Inferior parietal cortex (tissue), 1 donor: Measurements from ENCODE around the gene IKZF5.

Experiments used
- DNase-seq: peaks from one replicate; pipeline ENCODE4 v3.0.0-alpha.2; 2016; ENCODE audit errors: extremely low spot score

IKZF5 gene, protein sequence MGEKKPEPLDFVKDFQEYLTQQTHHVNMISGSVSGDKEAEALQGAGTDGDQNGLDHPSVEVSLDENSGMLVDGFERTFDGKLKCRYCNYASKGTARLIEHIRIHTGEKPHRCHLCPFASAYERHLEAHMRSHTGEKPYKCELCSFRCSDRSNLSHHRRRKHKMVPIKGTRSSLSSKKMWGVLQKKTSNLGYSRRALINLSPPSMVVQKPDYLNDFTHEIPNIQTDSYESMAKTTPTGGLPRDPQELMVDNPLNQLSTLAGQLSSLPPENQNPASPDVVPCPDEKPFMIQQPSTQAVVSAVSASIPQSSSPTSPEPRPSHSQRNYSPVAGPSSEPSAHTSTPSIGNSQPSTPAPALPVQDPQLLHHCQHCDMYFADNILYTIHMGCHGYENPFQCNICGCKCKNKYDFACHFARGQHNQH

DNA sequence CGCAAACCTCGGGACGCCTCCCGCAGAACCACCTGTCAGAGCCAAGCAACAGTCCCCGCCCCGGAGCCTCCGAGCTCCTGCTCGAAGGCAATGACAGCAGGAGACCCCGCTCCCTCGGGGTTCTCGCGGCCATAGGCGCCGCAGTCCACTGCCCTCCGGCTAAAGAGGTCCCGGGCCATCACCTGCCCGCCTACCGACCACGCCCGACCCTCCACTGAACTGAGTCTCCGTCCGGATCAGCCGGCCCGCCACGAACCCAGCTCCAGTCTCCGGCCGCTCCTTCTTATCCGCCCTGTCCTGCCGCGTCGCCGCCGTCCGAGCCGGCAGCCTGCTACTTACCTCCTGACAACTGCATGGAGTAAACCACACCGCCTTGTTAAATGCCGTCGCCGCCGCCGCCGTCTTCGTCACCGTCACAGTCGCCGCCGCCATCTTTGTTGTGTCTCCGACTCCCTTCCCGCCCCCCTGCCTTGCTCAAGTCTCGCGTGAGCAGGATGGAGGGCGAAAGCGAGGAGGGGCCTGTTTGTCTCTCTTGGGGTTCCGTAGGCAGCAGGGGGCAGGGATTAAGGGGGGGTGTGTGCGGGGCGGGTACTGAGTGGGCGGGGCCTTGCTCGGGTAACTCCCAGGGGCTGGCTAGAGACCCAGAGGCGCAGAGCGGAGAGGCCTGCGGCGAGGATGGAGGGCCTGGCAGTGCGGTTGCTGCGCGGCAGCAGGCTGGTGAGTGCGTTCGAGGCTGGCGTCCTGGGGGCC, at the start of gene IKZF5, which contains the start of gene ACADSB:
IKZF5 (minus strand) TSS at position 441 of the 750 bp plus-strand sequence. CDS start 10,170 bp downstream, outside the sequence.
ACADSB (plus strand) TSS at position 652 of the 750 bp plus-strand sequence; CDS start at position 676, 24 bp downstream.
- DNase-seq: peak; percentile 93

DNA sequence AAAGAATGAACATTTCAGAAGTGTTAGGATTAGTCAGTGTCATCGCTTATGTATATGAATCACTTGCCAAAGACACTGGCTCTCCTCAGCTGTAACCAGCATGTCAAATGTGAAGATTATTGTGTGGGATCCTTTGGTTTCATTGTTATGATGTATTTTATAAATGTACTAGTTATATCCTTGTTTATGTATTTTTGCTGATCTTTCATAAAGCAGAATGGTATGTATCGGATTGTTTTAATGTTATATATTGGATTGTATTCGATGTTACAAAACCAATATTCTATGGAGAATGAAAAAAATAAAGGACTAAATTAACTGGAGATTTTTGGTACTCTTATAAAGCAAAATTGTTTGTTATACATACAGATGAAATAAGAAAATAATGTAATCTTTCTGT, 49.4 kb upstream of the IKZF5 start:
- DNase-seq: no peak

DNA sequence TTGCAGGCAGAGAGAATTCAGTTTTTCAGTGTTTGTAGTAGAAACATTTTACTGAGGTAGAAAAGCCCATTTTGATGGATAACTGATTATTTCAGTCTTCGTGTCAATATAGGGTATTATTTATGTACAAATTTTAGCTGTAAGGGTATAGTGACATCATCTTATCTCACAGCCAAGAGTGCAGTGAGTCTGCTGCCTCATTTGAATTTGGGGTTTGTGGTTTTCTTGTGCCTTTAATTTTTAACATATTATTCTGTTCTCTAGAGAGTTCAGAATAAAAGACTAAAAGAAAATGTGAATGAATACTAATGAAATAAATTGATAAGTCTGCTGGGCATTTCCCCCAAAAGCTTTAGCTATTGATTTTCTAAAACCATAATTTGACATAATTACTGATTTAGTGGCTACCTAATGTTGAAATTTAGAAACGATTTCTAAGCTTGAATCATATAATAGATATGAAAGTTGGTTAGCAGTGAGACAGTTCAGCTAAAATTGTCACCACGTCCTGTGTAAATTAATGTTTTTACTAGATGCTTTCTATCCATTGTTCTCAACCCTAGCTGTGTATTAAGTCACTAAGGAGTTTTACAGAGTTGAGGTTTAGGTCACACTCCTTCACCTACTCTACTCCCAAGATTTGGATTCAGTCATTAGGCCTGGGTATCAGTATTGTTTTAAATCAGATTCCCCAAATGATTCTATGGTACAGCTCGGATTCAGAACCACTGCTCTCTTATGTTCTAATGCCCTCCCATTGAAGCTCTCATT, 37.6 kb upstream of the IKZF5 start:
- no peak for DNase-seq

DNA sequence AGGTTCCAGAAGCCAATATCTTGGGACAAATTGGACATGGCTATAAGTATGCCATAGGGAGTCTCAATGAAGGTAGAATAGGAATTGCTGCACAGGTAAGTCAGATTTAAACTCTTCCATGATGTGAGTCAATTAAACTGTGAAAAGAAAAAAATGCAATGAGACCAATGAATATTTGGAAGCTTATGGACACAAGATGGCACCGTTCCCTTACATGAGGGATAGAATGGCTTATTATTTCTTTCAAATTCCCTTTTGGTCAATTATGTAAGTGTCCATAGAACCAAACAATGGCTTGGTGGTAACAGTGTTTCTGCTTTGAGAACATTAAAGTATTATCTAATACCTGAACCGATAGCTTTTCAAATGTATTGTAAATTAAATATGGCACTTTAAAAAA, 35.8 kb upstream of the IKZF5 start:
- DNase-seq: peak; percentile 53

DNA sequence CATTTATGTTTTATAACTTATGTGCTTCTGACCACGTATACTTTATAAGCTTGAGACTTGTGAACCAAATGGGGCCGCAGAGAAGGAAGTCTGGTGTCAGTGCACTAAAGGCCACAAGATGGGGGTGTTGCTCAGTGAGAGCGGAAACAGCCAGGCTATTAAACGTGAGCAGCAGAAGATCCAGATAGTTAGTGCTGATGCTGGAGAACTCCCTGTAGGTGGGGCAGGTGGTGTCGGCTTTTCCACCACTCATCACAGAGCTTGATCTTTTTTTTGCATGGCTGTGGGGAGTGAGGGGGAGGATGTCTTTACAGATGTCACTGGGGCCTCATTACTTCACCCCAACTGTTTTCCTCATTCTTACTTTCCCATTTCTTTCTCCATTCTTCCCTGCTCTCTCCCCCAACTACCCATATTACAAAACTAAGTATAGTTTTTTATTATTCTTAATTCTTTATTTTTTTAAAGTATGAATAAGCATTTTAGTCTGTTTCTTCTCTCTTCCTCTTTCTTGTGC, 34.9 kb upstream of the IKZF5 start:
- peak; percentile 81 for DNase-seq

DNA sequence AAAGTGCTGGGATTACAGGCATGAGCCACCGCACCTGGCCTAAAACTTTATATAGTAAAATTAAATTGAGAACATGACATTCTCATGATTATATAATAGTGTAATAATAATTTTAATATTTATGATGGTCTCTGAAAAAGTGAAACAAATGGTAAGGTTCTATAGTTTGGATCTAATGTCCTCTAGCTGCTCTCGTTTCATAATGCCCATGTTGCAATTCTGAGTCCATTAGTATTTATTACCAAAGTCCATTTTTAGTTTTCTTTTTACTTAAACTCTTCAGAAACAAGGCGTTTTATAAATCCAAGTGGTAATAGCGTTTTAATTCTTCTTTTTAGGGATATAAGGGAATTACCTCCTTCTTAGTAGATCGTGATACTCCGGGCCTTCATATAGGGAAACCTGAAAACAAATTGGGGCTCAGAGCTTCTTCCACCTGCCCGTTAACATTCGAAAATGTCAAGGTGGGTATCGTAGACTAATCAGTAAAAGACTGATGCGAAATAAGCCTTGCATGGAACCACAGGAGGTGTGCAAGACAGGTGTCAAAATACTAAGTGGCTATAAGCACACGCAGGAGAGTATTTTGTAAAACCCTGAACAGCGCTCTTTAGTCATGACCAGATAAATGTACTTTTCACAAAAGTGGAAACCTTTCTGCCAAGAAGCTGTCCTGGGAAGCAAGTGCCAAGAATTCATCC, 34.3 kb upstream of the IKZF5 start:
- no peak for DNase-seq

DNA sequence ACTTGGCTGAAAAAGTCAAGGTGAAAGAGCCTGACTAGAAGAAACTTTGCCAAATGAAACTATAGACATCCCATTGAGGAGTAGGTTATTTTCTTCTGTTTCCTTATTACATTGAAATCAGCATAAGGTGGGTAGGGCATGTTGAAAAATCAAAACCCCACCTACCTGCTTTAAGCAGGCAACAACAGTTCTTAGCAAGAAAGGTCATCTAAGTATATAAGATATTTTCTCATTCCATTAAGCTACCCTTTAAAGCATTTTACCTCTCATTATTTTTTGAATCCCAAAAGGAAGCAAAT, 31.0 kb upstream of the IKZF5 start:
- no peak for DNase-seq

DNA sequence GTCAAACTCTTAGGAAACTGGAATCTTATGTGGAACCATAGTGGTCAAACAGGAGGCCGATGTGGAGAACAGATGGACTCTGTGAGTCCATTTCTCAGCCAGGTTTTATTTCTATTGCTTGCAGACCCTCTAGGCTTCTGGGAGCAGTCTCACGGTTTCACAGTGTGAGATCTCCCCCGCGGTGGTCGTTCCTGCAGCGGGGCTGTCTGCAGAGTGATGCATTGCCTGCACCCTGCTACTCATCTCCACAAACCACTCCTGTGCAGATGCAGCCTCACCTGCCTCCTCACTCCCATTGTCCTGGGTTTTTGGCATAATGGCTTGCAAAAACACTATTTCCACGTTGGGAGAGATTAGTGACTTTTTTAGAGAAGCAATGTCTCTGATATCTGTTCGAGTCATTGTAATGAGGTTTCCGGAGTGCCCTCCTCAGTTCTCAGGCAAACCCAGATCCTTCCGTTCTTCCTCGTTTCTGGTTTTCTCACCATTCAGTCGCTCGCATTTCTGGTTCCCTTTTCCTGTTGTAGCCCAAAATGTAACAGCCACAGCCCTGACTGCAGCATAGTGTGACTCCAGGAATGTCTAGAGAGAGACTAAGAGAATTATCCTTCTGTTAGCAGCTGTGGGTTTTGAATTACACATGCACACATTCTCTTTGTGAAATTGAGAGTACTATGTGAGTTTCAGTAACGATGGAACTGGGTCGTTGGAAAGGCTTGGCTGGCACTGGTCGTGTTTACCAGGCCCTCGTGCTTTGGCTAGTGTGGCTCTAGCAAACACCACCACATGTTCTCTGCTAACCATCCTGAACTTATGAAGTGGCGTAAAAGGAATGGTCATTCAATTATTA, 30.4 kb upstream of the IKZF5 start:
- DNase-seq: no peak

DNA sequence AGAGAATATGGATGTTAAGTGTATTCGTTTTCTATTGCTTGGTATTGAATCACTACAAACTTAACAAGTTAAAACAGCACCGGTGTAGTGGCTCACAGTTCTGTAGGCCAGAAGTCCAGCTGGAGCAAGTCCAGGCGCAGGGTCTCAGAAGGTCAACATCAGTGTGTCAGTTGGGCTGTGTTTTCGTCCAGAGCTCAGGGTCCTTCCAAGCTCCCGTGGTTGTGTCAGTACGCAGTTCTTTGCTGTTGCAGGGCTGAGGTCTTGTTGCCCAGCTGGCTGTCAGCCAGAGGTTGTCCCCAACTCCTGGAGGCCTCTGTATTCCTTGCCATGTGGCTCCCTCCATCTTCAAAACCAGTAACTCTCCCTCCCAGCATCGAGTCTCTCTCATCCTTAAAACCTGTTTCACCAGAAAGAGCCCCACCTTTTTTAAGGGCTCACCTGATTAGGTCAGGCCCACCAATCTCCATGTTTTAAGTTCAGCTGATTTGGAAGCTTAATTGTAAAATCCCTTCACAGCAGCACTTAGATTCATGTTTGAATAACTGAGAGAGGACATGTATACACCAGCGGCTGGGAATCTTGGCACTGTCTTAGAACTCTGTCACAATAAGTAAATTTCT, 27.0 kb upstream of the IKZF5 start:
- DNase-seq: no peak

DNA sequence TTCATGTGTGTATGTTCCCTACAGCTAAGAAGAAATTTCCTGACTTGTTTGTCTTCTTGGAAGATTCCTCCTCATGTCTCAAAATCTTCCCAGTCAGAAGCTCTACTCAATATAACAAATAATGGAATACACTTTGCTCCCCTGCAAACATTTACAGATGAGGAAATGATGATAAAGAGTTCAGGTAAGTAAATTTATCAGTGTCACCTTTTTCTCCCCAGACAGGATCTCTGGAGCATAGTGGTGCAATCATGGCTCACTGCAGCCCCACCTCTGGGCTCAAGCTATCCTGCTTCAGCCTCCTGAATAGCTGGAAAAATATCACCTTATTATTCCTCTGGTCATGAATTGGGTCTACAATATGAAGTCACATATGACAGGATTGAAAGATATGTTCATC, 25.7 kb upstream of the IKZF5 start:
- DNase-seq: no peak

DNA sequence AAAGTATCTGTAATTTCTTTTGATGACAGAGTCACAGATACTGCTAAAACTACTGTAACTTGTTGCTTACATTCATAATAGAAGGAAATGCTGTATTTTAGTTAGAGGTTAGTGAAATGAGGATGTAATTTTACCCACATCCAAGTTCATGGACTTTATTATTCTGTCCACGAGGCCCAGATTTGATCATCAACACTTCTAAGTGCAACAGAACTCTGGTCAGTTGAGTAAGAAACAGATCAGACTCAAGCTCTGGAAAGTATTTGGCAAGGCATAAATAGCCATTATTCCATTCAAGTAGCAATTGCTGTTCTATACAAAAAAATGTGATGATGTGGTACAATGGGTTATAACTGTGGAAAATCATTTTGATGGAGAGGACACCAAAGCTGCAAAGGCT, 22.5 kb upstream of the IKZF5 start:
- no peak for DNase-seq

DNA sequence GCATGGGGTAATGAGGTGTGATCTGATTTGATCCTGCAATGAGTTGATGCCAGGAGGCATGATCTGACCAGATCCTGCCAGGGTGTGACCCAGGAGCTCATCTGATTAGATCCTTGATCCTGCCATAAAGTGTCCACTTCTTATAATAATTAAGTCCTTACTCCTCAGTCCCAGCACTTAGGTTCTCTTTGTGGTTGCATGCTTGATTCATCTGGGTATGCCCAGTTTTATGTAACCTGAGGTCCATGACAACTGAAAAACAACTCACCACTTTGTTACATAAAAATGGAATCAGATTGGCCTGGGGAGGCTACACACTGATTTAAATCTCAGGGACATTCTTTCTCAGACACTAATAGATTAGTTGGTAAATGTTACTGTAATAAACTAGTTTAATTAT, 19.3 kb upstream of the IKZF5 start:
- DNase-seq: no peak

DNA sequence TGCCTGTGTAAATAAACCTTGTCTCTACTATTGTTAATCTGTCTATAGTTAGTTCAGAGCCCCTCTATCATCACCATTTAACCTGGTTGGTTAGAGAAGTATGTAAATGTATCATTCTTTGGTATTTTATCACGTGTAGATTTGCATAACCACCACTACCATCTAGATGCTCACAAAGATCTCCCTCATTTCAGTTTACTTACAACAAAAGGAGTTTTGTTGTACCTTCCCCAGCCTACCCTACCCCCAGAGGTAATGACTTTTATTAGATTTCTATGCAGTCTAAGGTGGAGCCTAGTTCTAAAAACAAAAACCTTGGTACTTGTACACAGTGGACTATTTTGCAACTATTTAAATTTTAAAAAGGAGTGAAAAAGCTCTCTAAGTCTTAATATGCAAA, 17.7 kb upstream of the IKZF5 start:
- no peak for DNase-seq

DNA sequence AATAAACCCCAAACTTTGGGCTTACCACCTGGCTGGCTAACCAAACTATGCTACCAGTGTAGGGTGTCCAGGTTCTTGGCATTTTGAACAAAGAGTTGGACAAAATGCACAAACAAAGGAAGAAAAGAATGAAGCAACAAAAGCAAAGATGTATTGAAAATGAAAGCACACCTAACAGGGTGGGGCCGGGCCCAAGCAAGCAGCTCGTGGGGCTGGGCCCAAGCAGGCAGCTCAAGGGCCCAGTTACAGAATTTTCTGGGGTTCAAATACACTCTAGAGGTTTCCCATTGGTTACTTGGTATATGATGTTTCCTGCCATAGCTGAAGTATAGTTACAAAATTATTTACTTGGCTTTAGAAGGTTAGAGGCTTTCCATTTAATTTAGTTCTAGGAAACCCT, 15.9 kb upstream of the IKZF5 start:
- no peak for DNase-seq

DNA sequence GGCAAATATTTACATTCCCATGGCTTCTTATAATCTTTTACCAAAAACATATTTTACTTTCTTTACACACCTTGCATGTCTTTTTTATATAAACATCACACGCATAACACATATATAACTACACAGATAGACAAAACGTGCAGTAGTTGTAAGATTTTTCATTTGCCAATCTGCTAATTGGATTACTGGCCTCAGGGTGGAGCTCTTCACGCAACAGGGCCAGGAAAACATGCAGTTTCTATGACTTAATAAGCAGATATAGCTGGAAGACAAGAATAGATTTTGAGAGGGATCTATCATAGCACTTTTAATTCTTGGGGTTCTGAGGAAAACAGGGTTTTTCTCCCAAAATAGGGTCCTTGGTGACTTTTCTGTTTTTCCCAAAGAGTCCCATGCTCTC, 12.9 kb upstream of the IKZF5 start:
- DNase-seq: no peak

DNA sequence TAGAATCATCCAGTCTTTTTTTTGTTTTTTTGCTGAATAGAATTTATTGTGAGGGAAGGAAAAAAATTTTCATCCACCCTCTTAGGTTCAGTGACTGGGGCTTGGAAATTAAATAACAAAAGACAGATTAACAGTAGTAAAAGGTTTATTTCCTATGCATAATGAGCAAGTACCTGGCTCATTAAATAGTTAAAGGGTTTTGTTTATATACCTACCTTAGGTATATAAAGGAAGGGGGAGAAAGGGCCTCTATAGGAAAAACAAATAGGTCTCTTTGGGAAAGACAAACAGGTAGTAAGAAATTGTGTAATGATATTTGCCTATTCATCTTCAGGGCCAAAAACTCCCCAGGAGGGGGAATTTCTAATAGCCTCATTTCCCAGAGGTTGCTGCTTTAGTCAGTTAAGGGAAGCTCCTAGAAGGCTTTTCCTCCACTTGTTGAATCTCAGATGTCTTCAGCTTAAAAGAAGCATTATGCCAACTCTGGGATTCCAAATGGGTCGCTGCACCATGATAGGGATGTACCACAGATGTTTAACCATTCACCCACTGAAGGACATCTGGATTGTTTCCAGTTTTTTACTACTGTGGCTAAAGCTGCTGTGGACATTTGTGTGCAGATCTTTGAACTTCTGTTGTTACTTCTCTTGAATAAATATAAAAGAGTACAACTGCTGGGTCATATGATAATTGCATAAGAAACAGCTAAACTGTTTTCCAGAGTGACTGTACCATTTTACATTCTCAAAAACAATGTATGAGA, 11.5 kb upstream of the IKZF5 start:
- DNase-seq: no peak

DNA sequence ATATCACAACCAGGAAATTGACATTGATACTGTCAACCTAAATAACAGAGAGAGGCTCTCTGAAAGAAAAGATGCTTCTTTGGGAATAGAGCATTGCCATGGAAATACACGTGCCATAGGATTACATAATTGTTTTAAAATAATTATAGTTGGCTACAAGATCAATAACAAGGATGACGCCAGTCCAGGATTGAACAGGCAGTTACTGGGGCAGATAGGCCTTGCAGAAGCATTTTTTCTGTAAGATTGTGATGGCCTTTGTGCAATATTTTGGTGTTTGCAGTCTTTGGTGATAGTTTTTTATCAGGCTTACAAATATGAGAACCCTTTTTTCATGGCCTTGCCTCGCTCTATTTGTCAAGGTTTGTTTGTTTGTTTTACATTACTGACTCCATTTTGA, 10.7 kb upstream of the IKZF5 start:
- no peak for DNase-seq

DNA sequence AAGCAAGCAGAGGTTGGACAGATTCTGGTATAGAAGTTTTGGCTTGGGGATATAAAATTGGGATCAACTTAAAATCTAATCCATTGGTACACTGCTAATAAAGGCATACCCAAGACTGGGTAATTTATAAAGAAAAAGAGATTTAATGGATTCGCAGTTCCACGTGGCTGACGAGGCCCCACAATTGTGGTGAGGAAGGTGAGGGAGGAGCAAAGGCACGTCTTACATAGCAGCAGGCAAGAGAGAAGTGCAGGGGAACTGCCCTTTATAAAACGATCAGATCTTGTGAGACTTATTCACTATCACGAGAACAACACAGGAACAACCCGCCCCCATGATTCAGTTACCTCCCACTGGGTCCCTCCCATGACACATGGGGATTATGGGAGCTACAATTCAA, 9.9 kb upstream of the IKZF5 start:
- DNase-seq: no peak

DNA sequence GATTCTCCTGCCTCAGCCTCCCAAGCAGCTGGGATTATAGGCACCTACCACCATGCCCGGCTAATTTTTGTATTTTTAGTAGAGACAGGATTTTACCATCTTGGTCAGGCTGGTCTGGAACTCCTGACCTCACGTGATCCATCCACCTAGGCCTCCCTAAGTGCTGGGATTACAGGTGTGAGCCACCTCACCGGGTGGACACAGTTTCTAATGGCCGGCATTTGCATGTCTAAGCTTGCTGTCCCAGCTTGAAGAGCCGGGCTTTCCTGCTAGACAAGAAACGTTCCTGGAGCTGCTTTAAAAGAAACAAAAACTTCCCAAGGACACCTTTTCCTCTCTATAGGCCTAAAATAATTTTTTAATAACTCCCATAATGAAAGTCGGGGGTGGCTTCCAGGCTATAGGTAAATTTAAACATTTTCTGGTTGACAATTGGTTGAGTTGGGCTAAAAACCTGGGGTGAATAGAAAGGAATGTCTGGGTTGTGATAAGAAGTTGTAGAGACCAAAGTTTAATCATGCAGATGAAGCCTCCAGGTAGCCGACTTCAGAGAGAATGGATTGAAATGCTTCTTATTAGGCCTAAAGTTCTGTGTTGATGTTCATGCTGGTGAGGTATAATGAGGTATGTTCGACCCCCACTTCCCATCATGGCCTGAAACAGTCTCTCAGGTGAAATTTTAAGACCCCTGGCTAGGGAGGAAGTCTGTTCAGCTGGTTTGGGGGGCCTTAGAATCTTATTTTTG, 9.0 kb upstream of the IKZF5 start:
- DNase-seq: no peak
